Parathyroid adenoma (tissue), 2 donors: Measurements from ENCODE around the gene RUNX2.

Experiments used
- H2AFZ ChIP-seq: fragments of 300-600 bp; sonication (generic); one replicate; pipeline ENCODE4 v1.7.0; 2017; ENCODE audit warnings: antibody characterized with exemption, mild to moderate bottlenecking
- H3K27ac ChIP-seq: fragments of 300-600 bp; sonication (generic); one replicate; pipeline ENCODE4 v1.7.0; 2017
- H3K27me3 ChIP-seq: fragments of 300-600 bp; sonication (generic); one replicate; pipeline ENCODE4 v1.7.0; 2017; ENCODE audit warnings: low read length; ENCODE audit not compliant: control insufficient read depth, insufficient read depth
- H3K36me3 ChIP-seq: fragments of 300-600 bp; sonication (generic); one replicate; pipeline ENCODE4 v1.7.0; 2017; ENCODE audit warnings: low read length; ENCODE audit not compliant: control insufficient read depth, insufficient read depth
- H3K4me1 ChIP-seq: fragments of 300-600 bp; sonication (generic); one replicate; pipeline ENCODE4 v1.7.0; 2017; ENCODE audit warnings: control low read depth
- H3K4me2 ChIP-seq: fragments of 300-600 bp; sonication (generic); one replicate; pipeline ENCODE4 v1.7.0; 2017; ENCODE audit warnings: low read length
- H3K4me3 ChIP-seq: fragments of 300-600 bp; sonication (generic); one replicate; pipeline ENCODE4 v1.7.0; 2017; ENCODE audit warnings: low read depth, low read length
- H3K79me2 ChIP-seq: fragments of 300-600 bp; sonication (generic); one replicate; pipeline ENCODE4 v1.7.0; 2017; ENCODE audit warnings: control low read depth
- H3K9ac ChIP-seq: fragments of 300-600 bp; sonication (generic); one replicate; pipeline ENCODE4 v1.7.0; 2017; ENCODE audit warnings: mild to moderate bottlenecking
- H3K9me3 ChIP-seq: fragments of 300-600 bp; sonication (generic); one replicate; pipeline ENCODE4 v1.7.0; 2017; ENCODE audit warnings: low read length; ENCODE audit not compliant: control insufficient read depth
- CTCF ChIP-seq: fragments of 300-600 bp; sonication (generic); IDR thresholded peaks from one replicate; pipeline ENCODE4 v1.7.0; 2017; ENCODE audit warnings: antibody characterized with exemption, mild to moderate bottlenecking
- donor health status: primary hyperparathyroidism.

The RUNX2 gene

GRCh38 chr6:45702849-45703739 lies 375.0 kb downstream of the RUNX2 start:
- Histone ChIP-seq H3K4me2 (no peak overlapping the region), H3K36me3 (no peaks in the 10 kb centered on the region), H3K4me1 (no peaks in the 10 kb centered on the region), H3K9me3 (no peaks in the 10 kb centered on the region), H3K27ac (no peak overlapping the region), H3K4me3 (no peak overlapping the region), H3K79me2 (no peaks in the 10 kb centered on the region), H2AFZ (no peak overlapping the region), H3K9ac (no peak overlapping the region), H3K27me3 (no peaks in the 10 kb centered on the region)
- TF ChIP-seq CTCF, result no peak

- no peaks in the 10 kb centered on the region for H3K79me2 ChIP-seq
Measured at GRCh38 chr6:45704056-45704800, 376.1 kb downstream of the RUNX2 start.

DNA sequence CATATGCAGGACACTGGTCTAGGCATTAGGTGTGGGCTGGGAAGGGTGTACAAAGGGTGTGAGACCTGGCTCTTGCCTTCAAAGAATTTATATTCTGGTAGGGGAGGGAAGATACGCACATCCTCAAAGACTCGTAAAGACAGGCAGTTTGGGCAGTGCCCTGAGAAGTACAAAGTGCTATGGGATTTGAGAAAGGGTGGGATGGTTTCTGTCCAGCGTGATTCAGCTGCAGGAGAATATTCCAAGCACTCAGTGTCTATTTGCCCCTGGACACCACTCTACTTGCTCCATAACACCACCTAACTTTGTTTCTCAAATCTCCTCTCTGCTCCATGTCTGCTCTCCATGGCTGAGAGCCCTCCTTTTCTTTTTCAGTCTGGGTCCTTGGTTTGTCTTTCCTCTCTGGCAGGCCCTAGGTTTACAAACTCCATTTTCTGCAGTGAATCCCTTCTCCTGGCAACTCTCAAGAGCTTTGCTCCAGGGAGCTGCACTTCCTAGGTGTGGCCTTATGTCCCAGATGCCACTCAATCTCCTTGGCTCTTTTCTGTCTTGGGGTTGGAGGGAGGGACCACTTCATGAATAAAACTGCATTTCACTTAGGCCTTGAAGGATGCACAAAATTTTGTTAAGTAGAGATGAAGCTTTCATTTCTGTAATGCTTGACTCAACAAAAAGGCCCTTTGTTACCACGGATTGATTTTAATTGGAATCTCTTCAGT lies 377.2 kb downstream of the RUNX2 start:
- H3K4me2 ChIP-seq, result no peak overlapping the region
- H2AFZ ChIP-seq, result no peak overlapping the region
- H3K4me3 ChIP-seq, result no peak overlapping the region
- no peak overlapping the region for H3K9ac ChIP-seq
- TF ChIP-seq CTCF, result no peak
- H3K27me3 ChIP-seq, result no peaks in the 10 kb centered on the region
- no peak overlapping the region for H3K27ac ChIP-seq
- no peaks in the 10 kb centered on the region for H3K36me3 ChIP-seq
- H3K9me3 ChIP-seq, result no peaks in the 10 kb centered on the region
- H3K4me1 ChIP-seq, result no peaks in the 10 kb centered on the region
- no peaks in the 10 kb centered on the region for H3K79me2 ChIP-seq

More at GRCh38 chr6:45704056-45704800, 376.1 kb downstream of the RUNX2 start:
- Histone ChIP-seq H3K4me3 (no peak overlapping the region), H3K9me3 (no peaks in the 10 kb centered on the region), H3K27me3 (no peaks in the 10 kb centered on the region), H3K9ac (no peak overlapping the region), H3K36me3 (no peaks in the 10 kb centered on the region), H3K4me1 (no peaks in the 10 kb centered on the region), H2AFZ (no peak overlapping the region), H3K27ac (no peak overlapping the region), H3K4me2 (no peak overlapping the region)
- no peak for TF ChIP-seq CTCF

- Histone ChIP-seq H3K79me2 (no peaks in the 10 kb centered on the region), H3K27me3 (no peaks in the 10 kb centered on the region), H3K4me1 (no peaks in the 10 kb centered on the region), H3K4me3 (no peak overlapping the region), H2AFZ (no peak overlapping the region), H3K9ac (no peak overlapping the region), H3K36me3 (no peaks in the 10 kb centered on the region), H3K9me3 (no peaks in the 10 kb centered on the region), H3K27ac (no peak overlapping the region), H3K4me2 (no peak overlapping the region)
- no peak for TF ChIP-seq CTCF
Measured at GRCh38 chr6:45706319-45706718, 378.2 kb downstream of the RUNX2 start.
